Activated CD8-positive, alpha-beta memory T cell treated with anti-CD3 and anti-CD28 coated beads for 36 hours (primary cell): ENCODE results near the gene PGM2. TPM values are rescaled to one million over a fixed set of nuclear protein-coding genes. Genes with fewer than 3 reads are reported as not detected.
"Not testable (repeated sequence)": the region's sequence is repeated elsewhere in the genome, so short reads cannot be mapped to it uniquely, and the experiment has no call there.

Experiments used
- CTCF ChIA-PET: fragments of 350-600 bp; sonication (Branson Sonifier 250); formaldehyde crosslinking; loops from one replicate; lab custom pipeline; 2021; ENCODE audit warnings: antibody characterized with exemption; lab: Charles Lee
- POLR2A ChIA-PET: fragments of 350-600 bp; sonication (Branson Sonifier 250); formaldehyde crosslinking; loops from one replicate; lab custom pipeline; 2021; ENCODE audit warnings: antibody characterized with exemption; lab: Charles Lee
- total RNA-seq, 2 experiments: library from RNA; stranded (reverse); gene quantifications; one replicate each; pipeline ENCODE4 v1.2.3, GENCODE V29; 2021

The PGM2 gene
- total RNA-seq: 10 to 100 TPM; 67.6 to 71.6 TPM

GRCh38 chr4:37826295-37827029 lies at the start of gene PGM2:
TSS of gene PGM2 (plus strand) at chr4:37826686. CDS start at chr4:37826733, 47 bp downstream.
- CTCF ChIA-PET: no interaction called here
- POLR2A ChIA-PET: interaction anchor here (0.7 to 1.7 kb wide), 4 partner anchors 62 to 228 kb away, joined by 5 to 7 read pairs (median 6); no protein-coding TSS in a partner anchor

DNA sequence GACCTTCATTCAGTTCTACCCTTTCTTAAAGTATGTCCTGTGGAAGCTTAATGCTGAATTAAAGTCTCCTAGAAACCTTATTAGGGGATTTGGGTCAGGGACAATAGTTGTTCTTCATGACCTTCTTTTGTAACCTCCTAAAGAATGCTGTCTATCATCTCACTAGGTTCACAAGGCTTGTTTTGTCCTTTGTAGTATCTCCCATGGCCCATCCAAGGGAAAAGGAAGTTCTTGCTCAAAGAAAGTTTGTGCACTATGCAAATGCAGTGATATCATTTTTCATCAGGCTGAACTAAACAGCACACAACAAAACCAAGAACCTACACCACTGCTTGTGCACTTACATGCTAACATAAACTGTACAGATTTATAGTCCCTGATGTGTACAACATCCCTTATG lies 46.6 kb upstream of the PGM2 start:
- ChIA-PET CTCF (interaction anchor here (1.8 kb wide), 1 partner anchor 177 kb away, joined by 6 read pairs; no protein-coding TSS in a partner anchor), POLR2A (no interaction called here)

DNA sequence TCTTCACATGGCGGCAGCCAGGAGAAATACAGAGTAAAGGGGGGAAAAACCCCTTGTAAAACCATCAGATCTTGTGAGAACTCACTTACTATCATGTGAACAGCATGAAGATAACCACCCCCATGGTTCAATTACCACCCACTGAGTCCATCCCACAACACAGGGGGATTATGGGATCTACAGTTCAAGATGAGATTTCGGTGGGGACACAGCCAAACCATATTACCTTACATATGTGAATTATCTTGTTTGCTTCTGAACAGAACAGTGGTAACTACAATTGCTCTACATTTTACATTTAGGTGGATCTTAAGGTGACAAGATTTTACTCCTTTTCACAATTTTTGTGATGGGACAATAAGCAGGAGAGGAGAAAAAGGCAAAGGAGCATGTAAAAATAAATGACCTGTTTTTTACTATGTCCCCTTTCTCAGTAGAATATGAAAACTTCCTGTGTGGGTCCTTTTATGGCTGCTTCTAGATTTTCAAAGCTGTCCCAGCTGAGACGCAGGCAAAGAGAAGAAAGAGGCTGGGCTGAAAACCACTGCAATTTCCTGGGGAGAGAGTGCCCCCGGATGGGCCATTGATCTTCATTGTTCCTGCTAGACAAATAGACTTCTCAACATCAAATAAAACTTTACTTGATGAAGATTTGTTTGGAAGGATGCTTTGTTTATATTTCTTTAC lies 45.9 kb upstream of the PGM2 start:
- ChIA-PET CTCF (no interaction called here), POLR2A (no interaction called here)

DNA sequence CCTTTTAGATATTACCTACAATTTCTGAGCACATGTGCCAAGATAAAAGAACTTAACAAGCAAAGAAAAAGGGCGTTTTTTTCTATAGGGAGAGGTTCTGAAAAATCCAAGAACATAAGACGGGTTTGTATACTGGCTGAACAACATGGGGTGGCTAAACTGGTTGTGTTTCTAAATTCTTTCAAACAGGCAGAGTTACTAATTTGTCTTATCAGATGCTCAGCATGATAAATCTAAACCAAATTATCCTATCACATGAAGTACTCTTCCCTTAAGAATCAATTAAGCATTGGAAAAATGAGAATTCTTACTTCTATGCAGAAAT lies 45.4 kb upstream of the PGM2 start:
- ChIA-PET POLR2A (no interaction called here), CTCF (no interaction called here)

- POLR2A ChIA-PET, CTCF ChIA-PET: not testable (repeated sequence)
Measured at GRCh38 chr4:37786267-37786666, 40.2 kb upstream of the PGM2 start.

- POLR2A ChIA-PET, CTCF ChIA-PET: not testable (repeated sequence)
Measured at GRCh38 chr4:37787883-37788460, 38.5 kb upstream of the PGM2 start.

- ChIA-PET CTCF (no interaction called here), POLR2A (no interaction called here)
Measured at GRCh38 chr4:37788819-37789218, 37.7 kb upstream of the PGM2 start.

GRCh38 chr4:37792241-37792640 lies 34.2 kb upstream of the PGM2 start:
- POLR2A ChIA-PET: no interaction called here
- CTCF ChIA-PET: interaction anchor here (0.6 kb wide), 1 partner anchor 240 kb away, joined by 4 read pairs; no protein-coding TSS in a partner anchor

- POLR2A ChIA-PET: no interaction called here
- CTCF ChIA-PET: no interaction called here
Measured at GRCh38 chr4:37793562-37793961, 32.9 kb upstream of the PGM2 start.

- CTCF ChIA-PET: no interaction called here
- POLR2A ChIA-PET: no interaction called here
Measured at GRCh38 chr4:37794056-37794455, 32.4 kb upstream of the PGM2 start.

DNA sequence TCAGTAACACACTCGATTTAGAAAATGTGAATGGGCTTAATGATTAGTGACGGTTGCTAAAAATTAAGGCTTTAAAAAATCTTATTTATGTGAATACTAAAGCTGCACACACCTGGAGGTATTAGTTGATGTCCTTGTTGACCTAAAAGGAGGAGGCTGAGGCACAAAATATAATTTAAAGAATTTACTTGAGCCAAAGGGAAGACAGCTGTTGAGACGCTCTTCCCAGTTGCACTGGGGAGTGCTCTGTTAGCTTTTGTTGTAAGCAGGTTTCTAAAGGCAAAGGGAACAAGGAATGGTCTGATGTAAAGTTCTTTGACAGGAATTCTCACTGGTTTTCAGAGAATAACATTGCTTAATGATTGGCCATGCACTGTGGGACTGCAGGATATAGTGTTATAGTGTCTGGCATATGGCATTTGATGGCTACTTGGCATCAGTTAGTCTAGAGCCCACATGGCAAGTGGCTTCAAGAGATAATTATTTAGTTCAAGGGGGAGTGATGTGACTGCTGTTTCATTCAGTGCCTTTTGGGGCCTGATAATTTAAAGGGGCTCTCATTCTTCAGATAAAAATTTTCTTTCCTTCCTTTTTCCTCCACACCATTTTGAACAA lies 30.8 kb upstream of the PGM2 start:
- ChIA-PET POLR2A (no interaction called here), CTCF (no interaction called here)

- CTCF ChIA-PET: no interaction called here
Measured at GRCh38 chr4:37797374-37797773, 29.1 kb upstream of the PGM2 start.

DNA sequence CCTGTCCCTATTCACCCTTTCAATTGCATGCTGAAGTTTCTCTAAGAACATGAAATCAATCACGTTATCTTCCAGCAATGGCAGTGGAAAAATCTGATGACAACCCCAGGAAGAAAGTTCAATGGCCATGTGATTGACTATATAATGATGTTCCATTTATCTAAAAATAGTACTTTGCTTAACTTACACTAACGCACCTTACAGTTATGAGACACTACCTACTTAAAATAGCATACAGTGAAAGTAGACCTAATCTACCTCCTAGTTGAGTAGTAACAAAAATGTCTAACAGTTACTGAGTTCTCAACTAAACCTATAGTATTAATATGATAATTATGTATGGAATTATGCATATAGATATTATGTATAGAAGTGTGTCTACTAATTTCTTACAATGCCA lies 28.6 kb upstream of the PGM2 start:
- ChIA-PET POLR2A (interaction anchor here (0.6 kb wide), 1 partner anchor 200 kb away, joined by 3 read pairs; no protein-coding TSS in a partner anchor), CTCF (no interaction called here)

More at GRCh38 chr4:37797374-37797773, 29.1 kb upstream of the PGM2 start:
- POLR2A ChIA-PET: interaction anchor here (0.6 kb wide), 1 partner anchor 200 kb away, joined by 3 read pairs; no protein-coding TSS in a partner anchor

DNA sequence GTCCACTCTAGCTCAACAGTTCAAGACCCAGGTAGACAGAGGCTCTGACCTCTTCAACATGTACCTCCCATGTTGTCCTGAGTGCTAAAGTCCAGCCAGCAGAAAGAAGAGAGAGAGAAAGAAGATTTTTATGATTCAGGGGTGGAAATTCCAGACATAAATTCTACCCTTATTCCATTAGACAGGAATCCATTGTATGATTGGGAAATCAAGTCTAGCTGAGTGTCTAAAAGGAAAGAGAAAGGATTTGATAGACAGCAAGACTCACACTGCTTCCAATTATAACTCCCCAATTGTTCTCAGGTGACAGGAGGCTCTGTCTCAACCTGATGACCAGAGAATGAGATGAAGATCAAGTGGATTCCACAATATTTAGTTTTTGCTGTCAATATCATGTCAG lies 27.9 kb upstream of the PGM2 start:
- ChIA-PET POLR2A (no interaction called here), CTCF (no interaction called here)

GRCh38 chr4:37799941-37800554 lies 26.4 kb upstream of the PGM2 start:
- ChIA-PET POLR2A (no interaction called here), CTCF (interaction anchor here (1.3 kb wide), 1 partner anchor 10 kb away, joined by 3 read pairs; no protein-coding TSS in a partner anchor)

- ChIA-PET POLR2A (no interaction called here), CTCF (interaction anchor here (0.6 to 1.0 kb wide), 3 partner anchors 59 to 232 kb away, joined by 3 to 4 read pairs (median 3); no protein-coding TSS in a partner anchor)
Measured at GRCh38 chr4:37802068-37802666, 24.3 kb upstream of the PGM2 start.

- POLR2A ChIA-PET: no interaction called here
- CTCF ChIA-PET: interaction anchor here (0.6 to 0.9 kb wide), 4 partner anchors 232 to 820 kb away, joined by 3 to 5 read pairs (median 4); no protein-coding TSS in a partner anchor
Measured at GRCh38 chr4:37803348-37803973, 23.0 kb upstream of the PGM2 start.

- ChIA-PET CTCF (interaction anchor here (2.9 kb wide), 1 partner anchor 231 kb away, joined by 11 read pairs; no protein-coding TSS in a partner anchor), POLR2A (no interaction called here)
Measured at GRCh38 chr4:37805091-37805490, 21.4 kb upstream of the PGM2 start.
